ENCODE data around the gene CD6.

Gene CD6

GRCh38 chr11:61008971-61009370 lies 37.5 kb downstream of the CD6 start:
- CTCF ChIA-PET = no interaction called here
- H3K36me3 Mint-ChIP-seq = peaks cover 84% of the 10 kb centered on the region

DNA sequence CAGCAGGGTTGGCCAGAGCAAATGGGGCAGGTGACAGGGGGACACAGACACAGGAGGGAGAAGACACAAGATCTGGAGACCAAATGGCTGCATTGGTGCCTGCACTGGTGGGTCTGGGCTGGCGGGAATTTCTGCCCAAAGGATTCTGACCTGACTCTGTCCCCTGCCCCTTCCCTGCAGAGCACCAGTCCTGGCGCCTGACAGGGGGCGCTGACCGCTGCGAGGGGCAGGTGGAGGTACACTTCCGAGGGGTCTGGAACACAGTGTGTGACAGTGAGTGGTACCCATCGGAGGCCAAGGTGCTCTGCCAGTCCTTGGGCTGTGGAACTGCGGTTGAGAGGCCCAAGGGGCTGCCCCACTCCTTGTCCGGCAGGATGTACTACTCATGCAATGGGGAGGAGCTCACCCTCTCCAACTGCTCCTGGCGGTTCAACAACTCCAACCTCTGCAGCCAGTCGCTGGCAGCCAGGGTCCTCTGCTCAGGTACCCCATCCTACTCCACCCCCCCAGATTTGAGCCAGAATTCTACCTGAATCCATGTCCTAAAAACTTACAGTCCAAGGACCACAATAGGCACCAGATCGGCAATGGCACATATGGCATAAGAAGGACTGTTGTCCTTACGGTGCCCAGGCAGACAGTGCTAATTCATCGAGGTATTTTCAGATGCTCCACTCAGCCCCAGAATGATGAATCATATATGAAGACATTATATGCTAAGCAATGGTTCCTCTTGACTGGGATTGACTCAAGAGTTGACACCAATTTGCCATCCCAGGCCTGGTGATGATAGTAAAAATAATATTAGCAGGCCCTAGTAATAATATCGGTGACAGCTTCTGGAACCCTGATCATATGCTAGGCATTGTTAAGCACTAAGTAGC lies 38.2 kb downstream of the CD6 start:
- H3K9me3 Mint-ChIP-seq = no peaks in the 10 kb centered on the region
- H3K27ac Mint-ChIP-seq = peak overlapping the region; percentile 76
- H3K4me3 Mint-ChIP-seq = no peak overlapping the region
- H3K36me3 Mint-ChIP-seq = peaks cover 82% of the 10 kb centered on the region
- DNase-seq = no peak
- CTCF ChIA-PET = no interaction called here
- no peaks in the 10 kb centered on the region for H3K27me3 Mint-ChIP-seq
- peaks cover 69% of the 10 kb centered on the region for H3K4me1 Mint-ChIP-seq

More at GRCh38 chr11:61008971-61009370, 37.5 kb downstream of the CD6 start:
- Mint-ChIP-seq H3K27ac (peak overlapping the region; percentile 76), H3K4me3 (no peak overlapping the region), H3K9me3 (no peaks in the 10 kb centered on the region), H3K27me3 (no peaks in the 10 kb centered on the region), H3K4me1 (peaks cover 75% of the 10 kb centered on the region)
- no peak for DNase-seq

- no peaks in the 10 kb centered on the region for H3K9me3 Mint-ChIP-seq
- CTCF ChIA-PET = interaction anchor here (1.0 to 2.2 kb wide), 2 partner anchors 12 to 39 kb away, joined by 3 to 5 read pairs; partner anchors contain the start of gene CD6
- H3K27me3 Mint-ChIP-seq = no peaks in the 10 kb centered on the region
- peaks cover 60% of the 10 kb centered on the region for H3K4me1 Mint-ChIP-seq
- no peak for DNase-seq
- peak overlapping the region; percentile 46 for H3K27ac Mint-ChIP-seq
- no peak overlapping the region for H3K4me3 Mint-ChIP-seq
- H3K36me3 Mint-ChIP-seq = peaks cover 82% of the 10 kb centered on the region
Observed at GRCh38 chr11:61010466-61011228, 39.2 kb downstream of the CD6 start.

DNA sequence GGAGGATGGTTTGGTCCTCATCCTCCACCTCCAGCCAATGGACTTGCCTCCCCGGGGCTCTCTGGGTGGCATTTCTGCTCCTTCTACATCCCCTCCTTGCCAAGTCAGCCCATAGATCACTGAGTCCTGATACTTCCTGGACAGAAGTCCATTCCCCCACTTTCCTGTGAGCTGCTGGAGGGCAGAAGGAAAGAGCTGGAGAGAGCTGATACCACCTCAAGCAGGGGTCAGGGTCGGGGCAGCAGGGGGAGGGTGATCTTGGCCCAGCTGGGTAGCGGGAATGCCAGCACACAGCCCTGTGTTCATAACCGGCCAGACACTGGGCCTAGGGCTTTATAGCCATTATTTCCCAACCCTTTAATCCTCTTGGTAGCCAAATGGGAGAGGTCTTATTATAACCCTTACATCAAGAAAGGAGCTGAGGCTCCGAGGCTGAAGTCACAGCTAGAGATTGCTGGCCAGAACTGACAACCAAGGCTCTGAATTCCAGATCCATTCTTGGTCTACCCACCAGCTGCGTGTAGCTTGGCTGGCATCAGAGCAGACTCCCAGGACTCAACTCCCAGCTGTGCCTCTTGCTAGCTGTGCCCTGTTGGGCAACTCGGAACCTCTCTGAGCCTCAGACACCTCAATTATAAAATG lies 39.9 kb downstream of the CD6 start:
- Mint-ChIP-seq H3K27ac (peak overlapping the region; percentile 46), H3K9me3 (no peaks in the 10 kb centered on the region), H3K36me3 (peaks cover 85% of the 10 kb centered on the region), H3K27me3 (no peaks in the 10 kb centered on the region), H3K4me3 (no peak overlapping the region), H3K4me1 (peaks cover 53% of the 10 kb centered on the region)
- CTCF ChIA-PET = interaction anchor here (0.7 to 2.2 kb wide), 4 partner anchors 11 to 41 kb away, joined by 3 to 5 read pairs (median 4); partner anchors contain the start of gene CD6
- DNase-seq = no peak

- Mint-ChIP-seq H3K9me3 (no peaks in the 10 kb centered on the region), H3K36me3 (peaks cover 86% of the 10 kb centered on the region), H3K27ac (peak overlapping the region; percentile 62), H3K27me3 (no peaks in the 10 kb centered on the region), H3K4me1 (peaks cover 45% of the 10 kb centered on the region), H3K4me3 (no peak overlapping the region)
- CTCF ChIA-PET = interaction anchor here (0.7 to 2.2 kb wide), 4 partner anchors 10 to 42 kb away, joined by 3 to 5 read pairs (median 4); partner anchors contain the start of gene CD6
- no peak for DNase-seq
Observed at GRCh38 chr11:61011950-61012736, 40.7 kb downstream of the CD6 start.

DNA sequence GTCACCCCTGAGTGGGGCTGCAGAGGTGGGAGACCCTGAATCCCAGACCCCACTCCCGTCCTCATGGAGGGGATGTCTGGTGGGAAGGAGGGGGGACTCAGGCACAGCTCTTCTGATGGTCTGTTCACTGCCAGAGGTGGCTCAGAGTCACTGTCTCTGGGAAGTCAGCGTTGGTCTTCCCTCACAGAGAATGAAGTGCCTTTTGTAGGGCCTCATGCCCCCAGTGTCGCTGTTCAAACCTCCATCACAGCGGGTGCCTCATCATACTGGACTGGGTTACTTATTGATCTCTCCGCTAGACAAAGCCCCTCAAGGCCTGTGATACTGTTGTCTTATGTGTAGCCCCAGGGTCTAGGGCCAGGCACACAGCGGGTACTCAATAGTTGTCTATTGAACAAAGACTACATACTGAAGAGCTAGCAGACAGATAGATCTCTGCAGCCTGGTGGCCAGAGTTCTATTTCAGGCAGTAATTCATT lies 41.3 kb downstream of the CD6 start:
- Mint-ChIP-seq H3K9me3 (no peaks in the 10 kb centered on the region), H3K4me1 (peaks cover 45% of the 10 kb centered on the region), H3K4me3 (no peak overlapping the region), H3K27me3 (no peaks in the 10 kb centered on the region), H3K27ac (peak overlapping the region; percentile 64), H3K36me3 (peaks cover 89% of the 10 kb centered on the region)
- CTCF ChIA-PET = interaction anchor here (1.4 kb wide), 1 partner anchor 20 kb away, joined by 3 read pairs; no protein-coding TSS in a partner anchor
- no peak for DNase-seq

DNA sequence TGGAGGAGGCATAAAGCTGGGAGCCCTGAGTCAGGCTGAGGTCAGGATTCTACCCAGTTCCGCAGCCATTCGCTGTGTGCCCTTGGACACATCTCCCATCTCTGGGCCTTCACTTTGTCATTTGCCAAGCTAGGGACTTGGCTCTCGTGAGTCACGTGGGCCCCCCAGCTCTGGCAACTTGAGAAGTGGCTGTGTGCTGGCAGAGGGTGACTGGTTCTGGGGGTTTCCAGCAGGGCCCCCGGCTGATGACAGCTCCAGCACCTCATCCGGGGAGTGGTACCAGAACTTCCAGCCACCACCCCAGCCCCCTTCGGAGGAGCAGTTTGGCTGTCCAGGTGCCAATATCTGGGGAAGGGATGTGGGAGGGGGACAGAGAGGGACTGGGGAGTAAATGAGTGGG lies 46.6 kb downstream of the CD6 start:
- H3K4me1 Mint-ChIP-seq = peaks cover 42% of the 10 kb centered on the region
- H3K36me3 Mint-ChIP-seq = peaks cover 88% of the 10 kb centered on the region
- CTCF ChIA-PET = interaction anchor here (1.1 to 2.5 kb wide), 3 partner anchors 48 to 94 kb away, joined by 3 to 9 read pairs (median 3); no protein-coding TSS in a partner anchor
- DNase-seq = no peak
- H3K9me3 Mint-ChIP-seq = peaks cover 3% of the 10 kb centered on the region
- no peak overlapping the region for H3K4me3 Mint-ChIP-seq
- H3K27me3 Mint-ChIP-seq = no peaks in the 10 kb centered on the region
- H3K27ac Mint-ChIP-seq = no peak overlapping the region

GRCh38 chr11:61019037-61019831 lies 47.8 kb downstream of the CD6 start:
- Mint-ChIP-seq H3K4me1 (peaks cover 51% of the 10 kb centered on the region), H3K27ac (no peak overlapping the region), H3K4me3 (no peak overlapping the region), H3K27me3 (no peaks in the 10 kb centered on the region), H3K9me3 (peaks cover 3% of the 10 kb centered on the region), H3K36me3 (peaks cover 77% of the 10 kb centered on the region)
- no peak for DNase-seq
- CTCF ChIA-PET = interaction anchor here (1.2 to 2.5 kb wide), 2 partner anchors 50 to 92 kb away, joined by 3 to 9 read pairs; no protein-coding TSS in a partner anchor

GRCh38 chr11:61019832-61020405 lies 48.4 kb downstream of the CD6 start:
- Mint-ChIP-seq H3K27me3 (no peaks in the 10 kb centered on the region), H3K4me3 (no peak overlapping the region), H3K4me1 (peaks cover 58% of the 10 kb centered on the region), H3K9me3 (peaks cover 3% of the 10 kb centered on the region), H3K27ac (peak overlapping the region; percentile 94), H3K36me3 (peaks cover 74% of the 10 kb centered on the region)
- CTCF ChIA-PET = interaction anchor here (2.5 kb wide), 1 partner anchor 50 kb away, joined by 9 read pairs; no protein-coding TSS in a partner anchor
- DNase-seq = no peak

- Mint-ChIP-seq H3K27ac (peak overlapping the region; percentile 94), H3K36me3 (peaks cover 74% of the 10 kb centered on the region)
- CTCF ChIA-PET = interaction anchor here (1.3 kb wide), 1 partner anchor 22 kb away, joined by 3 read pairs; no protein-coding TSS in a partner anchor
Observed at GRCh38 chr11:61020551-61021235, 49.2 kb downstream of the CD6 start.

GRCh38 chr11:61021661-61022212 lies 50.3 kb downstream of the CD6 start:
- H3K27me3 Mint-ChIP-seq = no peaks in the 10 kb centered on the region
- DNase-seq = peak; percentile 95
- CTCF ChIA-PET = interaction anchor here (1.2 to 1.3 kb wide), 2 partner anchors 10 to 21 kb away, joined by 3 read pairs; no protein-coding TSS in a partner anchor
- H3K9me3 Mint-ChIP-seq = peaks cover 3% of the 10 kb centered on the region
- H3K36me3 Mint-ChIP-seq = peaks cover 64% of the 10 kb centered on the region
- peak overlapping the region; percentile 73 for H3K4me3 Mint-ChIP-seq
- H3K27ac Mint-ChIP-seq = peak overlapping the region; percentile 94
- peaks cover 73% of the 10 kb centered on the region for H3K4me1 Mint-ChIP-seq

More at GRCh38 chr11:61020551-61021235, 49.2 kb downstream of the CD6 start:
- no peak for DNase-seq
- Mint-ChIP-seq H3K9me3 (peaks cover 3% of the 10 kb centered on the region), H3K4me3 (peak overlapping the region; percentile 73), H3K4me1 (peaks cover 63% of the 10 kb centered on the region), H3K27me3 (no peaks in the 10 kb centered on the region)

Data from activated naive CD4-positive, alpha-beta T cell treated with anti-CD3 and anti-CD28 coated beads, Interleukin-2, amount 10 ng/mL, durations not matched to agents 7 days and 5 days (primary cell).